KMS-11 (cell line): ENCODE results near the gene HACL1.

ENCODE experiments used
- H2AFZ ChIP-seq: fragments of 200-600 bp; sonication (generic); 2 replicates; pipeline ENCODE4 v1.6.1; 2016; ENCODE audit warnings: antibody characterized with exemption, mixed run types, low read depth
- H3K27ac ChIP-seq: fragments of 200-600 bp; sonication (generic); 2 replicates; pipeline ENCODE4 v1.6.1; 2016; ENCODE audit warnings: mild to moderate bottlenecking, mixed run types
- H3K27me3 ChIP-seq: fragments of 200-600 bp; sonication (generic); 2 replicates; pipeline ENCODE4 v1.6.1; 2017; ENCODE audit warnings: mild to moderate bottlenecking, low read depth, mixed run types, moderate library complexity; ENCODE audit not compliant: insufficient read depth
- H3K36me3 ChIP-seq: fragments of 200-600 bp; sonication (generic); 2 replicates; pipeline ENCODE4 v1.6.1; 2017; ENCODE audit warnings: mild to moderate bottlenecking, mixed run types; ENCODE audit not compliant: insufficient read depth
- H3K4me1 ChIP-seq: fragments of 200-600 bp; sonication (generic); 2 replicates; pipeline ENCODE4 v1.6.1; 2016; ENCODE audit warnings: mild to moderate bottlenecking, low read depth, mixed run types; ENCODE audit not compliant: poor library complexity, severe bottlenecking
- H3K4me2 ChIP-seq: fragments of 200-600 bp; sonication (generic); 2 replicates; pipeline ENCODE4 v1.7.0; 2016; ENCODE audit warnings: mild to moderate bottlenecking, mixed run types
- H3K4me3 ChIP-seq: fragments of 200-600 bp; sonication (generic); IDR thresholded peaks from 2 replicates; pipeline ENCODE4 v1.6.1; 2017; ENCODE audit warnings: low read depth, low read length, mixed read lengths; ENCODE audit not compliant: insufficient read depth
- H3K79me2 ChIP-seq: fragments of 200-600 bp; sonication (generic); 2 replicates; pipeline ENCODE4 v1.6.1; 2016; ENCODE audit warnings: low read depth, mixed run types; ENCODE audit not compliant: insufficient read depth
- H3K9ac ChIP-seq: fragments of 200-600 bp; sonication (generic); 2 replicates; pipeline ENCODE4 v1.6.1; 2016; ENCODE audit warnings: mild to moderate bottlenecking, mixed run types
- H4K20me1 ChIP-seq: fragments of 200-600 bp; sonication (generic); 2 replicates; pipeline ENCODE4 v1.6.1; 2016; ENCODE audit warnings: mild to moderate bottlenecking, mixed run types; ENCODE audit not compliant: insufficient read depth
- CTCF ChIP-seq: fragments of 200-600 bp; sonication (generic); conservative IDR thresholded peaks from 2 replicates; pipeline ENCODE4 v1.6.1; 2017; ENCODE audit warnings: low read depth, mild to moderate bottlenecking, antibody characterized with exemption, low read length, moderate library complexity, mixed read lengths

Gene HACL1

GRCh38 chr3:15601399-15602145, at the start of gene HACL1, which contains the start of gene BTD:
Gene HACL1 (minus strand): TSS chr3:15601569. CDS start chr3:15601463, 106 bp downstream.
Gene BTD (plus strand): TSS chr3:15601745. CDS start chr3:15635440, 33,695 bp downstream.
- Histone ChIP-seq H3K27me3 (no peaks in the 10 kb centered on the region), H4K20me1 (no peaks in the 10 kb centered on the region), H3K36me3 (no peaks in the 10 kb centered on the region), H3K79me2 (no peaks in the 10 kb centered on the region), H3K27ac (peak within 1 kb of the TSS; percentile 71), H2AFZ (peak within 1 kb of the TSS; percentile 81), H3K9ac (peak within 1 kb of the TSS; percentile 60; the same call in 1 of the 2 replicates), H3K4me1 (peaks cover 6% of the 10 kb centered on the region), H3K4me2 (peak within 1 kb of the TSS; percentile 84), H3K4me3 (peak within 1 kb of the TSS; percentile 81)
- TF ChIP-seq CTCF: 0 out of 2 replicates have a peak, but pooled peaks have one; percentile 19

GRCh38 chr3:15649858-15650257, 48.5 kb upstream of the HACL1 start:
- Histone ChIP-seq H3K27ac (no peak overlapping the region), H2AFZ (no peak overlapping the region), H3K79me2 (no peaks in the 10 kb centered on the region), H3K9ac (no peak overlapping the region), H3K36me3 (no peaks in the 10 kb centered on the region), H3K4me2 (no peak overlapping the region), H4K20me1 (no peaks in the 10 kb centered on the region), H3K27me3 (no peaks in the 10 kb centered on the region), H3K4me1 (peaks cover 48% of the 10 kb centered on the region), H3K4me3 (no peak overlapping the region)
- TF ChIP-seq CTCF: no peak

GRCh38 chr3:15649341-15649740, 48.0 kb upstream of the HACL1 start:
- Histone ChIP-seq H3K4me1 (peaks cover 48% of the 10 kb centered on the region), H3K79me2 (no peaks in the 10 kb centered on the region), H4K20me1 (no peaks in the 10 kb centered on the region), H2AFZ (no peak overlapping the region), H3K27me3 (no peaks in the 10 kb centered on the region), H3K36me3 (no peaks in the 10 kb centered on the region), H3K4me2 (peak overlapping the region; percentile 94; the same call in 1 of the 2 replicates), H3K27ac (no peak overlapping the region; the same call in 1 of the 2 replicates), H3K4me3 (no peak overlapping the region), H3K9ac (no peak overlapping the region)
- no peak for TF ChIP-seq CTCF

GRCh38 chr3:15647611-15648167, 46.3 kb upstream of the HACL1 start:
- H3K27ac ChIP-seq: peak overlapping the region; percentile 78
- TF ChIP-seq CTCF: no peak
- peak overlapping the region; percentile 94 for H3K4me2 ChIP-seq
- H3K36me3 ChIP-seq: no peaks in the 10 kb centered on the region
- H4K20me1 ChIP-seq: no peaks in the 10 kb centered on the region
- H3K4me1 ChIP-seq: peaks cover 48% of the 10 kb centered on the region
- H3K79me2 ChIP-seq: no peaks in the 10 kb centered on the region
- peak overlapping the region; percentile 39; the same call in 1 of the 2 replicates for H3K9ac ChIP-seq
- H2AFZ ChIP-seq: peak overlapping the region; percentile 39; the same call in 1 of the 2 replicates
- H3K27me3 ChIP-seq: no peaks in the 10 kb centered on the region
- H3K4me3 ChIP-seq: no peak overlapping the region
